Breast epithelium (tissue), 4 donors: Measurements from ENCODE around the gene FDX2. TPM values are rescaled to one million over a fixed set of nuclear protein-coding genes. Genes with fewer than 3 reads are reported as not detected.

Experiments used
- DNase-seq, 2 donors: peaks; one replicate each; pipeline ENCODE4 v3.0.0-alpha.2; 2019; ENCODE audit warnings: low spot score in 2 of 2
- H3K27ac ChIP-seq, 2 donors: fragments of 200-600 bp; sonication (generic) in 1 of 2; one replicate each; pipeline ENCODE4 v1.5.1; 2016 to 2019; ENCODE audit warnings: mild to moderate bottlenecking in 1 of 2
- H3K27me3 ChIP-seq, 2 donors: fragments of 200-600 bp; sonication (generic) in 1 of 2; one replicate each; pipeline versions ENCODE4 v1.5.1 to v1.6.0; 2017 to 2019; ENCODE audit warnings: control low read depth in 1 of 2, mild to moderate bottlenecking in 1 of 2
- H3K36me3 ChIP-seq: fragments of 200-600 bp; one replicate; pipeline ENCODE4 v1.5.1; 2019
- H3K4me1 ChIP-seq, 2 donors: fragments of 200-600 bp; sonication (generic); one replicate each; pipeline ENCODE4 v1.5.1; 2016 to 2019; ENCODE audit warnings: control low read depth in 1 of 2
- H3K4me3 ChIP-seq, 3 donors: fragments of 200-600 bp; sonication (generic); 1 replicate in 2 of 3; 2 replicates in 1 of 3; pipeline ENCODE4 v1.5.1; 2016 to 2019; ENCODE audit warnings: mild to moderate bottlenecking in 3 of 3, moderate library complexity in 2 of 3
- H3K9me3 ChIP-seq, 2 donors: fragments of 200-600 bp; sonication (generic) in 1 of 2; one replicate each; pipeline ENCODE4 v1.5.1; 2016 to 2019; ENCODE audit warnings: control low read depth in 1 of 2
- CTCF ChIP-seq, 3 donors: fragments of 450-650 bp; IDR thresholded peaks; one replicate each; pipeline ENCODE4 v1.5.1; 2016 to 2017; ENCODE audit warnings: antibody characterized with exemption in 3 of 3, mild to moderate bottlenecking in 3 of 3, moderate library complexity in 3 of 3
- POLR2A ChIP-seq: fragments of 450-650 bp; IDR thresholded peaks from one replicate; pipeline ENCODE4 v1.6.1; 2016; ENCODE audit warnings: antibody characterized with exemption, mild to moderate bottlenecking, moderate library complexity
- POLR2AphosphoS5 ChIP-seq, 3 donors: sonication (generic); formaldehyde crosslinking; IDR thresholded peaks; one replicate each; pipeline ENCODE4 v1.6.1; 2017; ENCODE audit warnings: antibody characterized with exemption in 3 of 3
- intact Hi-C: fragments of 100-400 bp; cut with DNase I; formaldehyde crosslinking; loops from one replicate; pipeline ENCODE4 v1.15.1; 2023; ENCODE audit warnings: low total_unique reads
- total RNA-seq, 3 donors: library from RNA; depleted of rRNA; stranded (reverse); fragments of >200 nt; gene quantifications; one replicate each; pipeline ENCODE4 v1.1.0, GENCODE V29; 2016

The FDX2 gene
- total RNA-seq, 3 donors from 2014 or later: 14.7 to 19.9 (median 15.7) TPM

GRCh38 chr19:10335352-10335985 lies 19.7 kb upstream of the FDX2 start:
- Histone ChIP-seq H3K27ac (peak overlapping the region; percentile 61 to 84), H3K36me3 (no peaks in the 10 kb centered on the region), H3K9me3 (no peaks in the 10 kb centered on the region), H3K4me3 (peak overlapping the region in 2 of 3 donors; percentile 81 to 89), H3K27me3 (no peaks in the 10 kb centered on the region), H3K4me1 (peaks cover 5 to 6% of the 10 kb centered on the region in 2 donors)
- no peak for TF ChIP-seq POLR2A
- no peak for TF ChIP-seq POLR2AphosphoS5 (IDR thresholded peaks at IDR 0.05)
- no peak for TF ChIP-seq CTCF (IDR thresholded peaks at IDR 0.05)
- intact Hi-C loops: no loop called here
- DNase-seq: no peak

- Histone ChIP-seq H3K4me3 (peak overlapping the region; percentile 70 to 89 (median 81)), H3K36me3 (no peaks in the 10 kb centered on the region), H3K27ac (peak overlapping the region; percentile 61 to 84), H3K9me3 (no peaks in the 10 kb centered on the region), H3K27me3 (no peaks in the 10 kb centered on the region), H3K4me1 (peaks cover 5 to 6% of the 10 kb centered on the region in 2 donors)
- intact Hi-C loops: no loop called here
- DNase-seq: peak; percentile 92 to 98
- TF ChIP-seq CTCF (IDR thresholded peaks at IDR 0.05): no peak
- TF ChIP-seq POLR2A: no peak
- peak in 2 of 3 donors; percentile 36 to 42 for TF ChIP-seq POLR2AphosphoS5 (IDR thresholded peaks at IDR 0.05)
Measured at GRCh38 chr19:10334588-10335351, 19.0 kb upstream of the FDX2 start.

DNA sequence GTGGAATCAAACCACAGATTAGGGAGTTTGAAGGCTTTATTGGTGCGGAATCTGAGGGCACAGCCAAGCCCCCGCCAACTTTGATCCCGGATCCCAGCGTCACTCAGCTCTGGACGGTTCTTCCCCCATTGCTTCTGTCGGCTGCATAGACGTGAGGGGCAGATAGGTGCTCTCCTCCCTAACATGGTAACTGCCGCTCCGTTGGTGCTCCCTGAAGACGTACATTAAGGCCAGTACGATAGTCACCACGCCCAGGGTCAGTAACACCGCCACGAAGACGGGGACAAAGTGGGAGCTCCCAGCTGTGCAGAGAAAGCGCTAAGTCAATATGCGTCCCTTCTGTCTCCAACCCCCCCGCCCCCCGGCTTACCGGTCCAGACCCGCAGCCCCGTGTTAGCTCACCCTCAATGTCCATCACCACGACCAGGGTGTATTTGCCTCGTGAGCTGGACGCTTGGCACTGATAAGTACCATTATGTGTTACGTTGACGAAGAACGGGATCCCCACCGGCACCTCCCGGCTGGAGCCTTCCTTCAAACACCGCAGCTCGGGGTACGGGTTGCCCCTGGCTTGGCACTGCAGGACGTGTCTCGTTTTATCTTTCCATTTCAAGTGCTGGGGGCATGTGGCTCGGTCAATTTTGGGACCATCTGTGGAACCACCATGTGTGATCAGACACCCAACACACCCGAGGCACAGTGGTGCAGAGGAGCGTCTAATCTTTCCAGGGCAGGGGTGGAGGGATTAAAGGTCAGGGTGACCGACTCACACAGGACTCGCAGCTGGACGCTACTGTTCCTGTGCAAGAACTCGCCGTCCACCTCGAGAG lies 18.2 kb upstream of the FDX2 start:
- H3K27ac ChIP-seq: peak overlapping the region; percentile 79 to 84
- H3K36me3 ChIP-seq: no peaks in the 10 kb centered on the region
- peaks cover 5 to 6% of the 10 kb centered on the region in 2 donors for H3K4me1 ChIP-seq
- TF ChIP-seq POLR2AphosphoS5 (IDR thresholded peaks at IDR 0.05) (no peak), CTCF (IDR thresholded peaks at IDR 0.05) (no peak), POLR2A (no peak)
- no peaks in the 10 kb centered on the region for H3K9me3 ChIP-seq
- no peak for DNase-seq
- no peaks in the 10 kb centered on the region for H3K27me3 ChIP-seq
- H3K4me3 ChIP-seq: peak overlapping the region; percentile 70 to 89 (median 81)
- intact Hi-C loops: no loop called here

DNA sequence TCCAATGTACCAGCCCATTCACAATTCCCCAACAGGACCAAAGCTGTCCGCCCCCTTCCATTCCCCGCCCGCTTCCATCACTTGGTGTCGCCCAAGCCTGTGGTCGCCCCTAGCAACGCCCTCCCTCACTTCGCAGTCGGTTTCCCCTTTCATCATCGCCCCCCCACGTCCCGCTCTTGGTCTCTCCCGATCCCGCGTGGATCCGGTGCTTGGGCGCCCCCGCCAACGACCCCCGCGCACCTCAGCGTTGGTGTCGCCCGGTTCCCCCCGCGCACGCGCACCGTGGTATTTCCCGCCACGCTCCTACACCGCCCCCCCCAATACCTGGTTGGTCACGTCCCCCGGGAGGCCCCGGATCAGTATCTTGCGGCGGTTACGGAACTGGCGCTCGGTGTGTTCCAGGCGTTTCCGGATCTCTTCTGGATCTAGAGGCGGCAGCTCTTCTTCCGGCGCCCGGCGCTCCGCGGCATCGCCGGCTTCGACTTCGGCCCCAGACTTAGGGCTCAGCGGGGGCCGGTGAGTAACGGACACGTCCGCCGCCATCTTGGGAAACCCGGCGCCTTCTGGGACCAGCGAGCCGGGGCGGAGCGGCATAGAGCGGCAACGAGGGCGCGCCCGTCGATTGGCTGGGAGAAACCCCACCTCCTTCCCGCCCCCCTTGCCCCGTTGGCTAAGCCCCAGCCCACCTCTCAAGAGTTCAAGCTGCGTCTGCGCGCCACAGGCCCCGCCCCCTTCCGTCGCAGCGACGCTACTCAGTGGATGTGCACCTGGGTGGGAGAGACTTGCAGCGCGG lies 17.3 kb upstream of the FDX2 start, which contains the start of gene RAVER1:
Gene RAVER1 (minus strand): TSS at position 565 of the 793 bp plus-strand sequence. CDS start 22 bp downstream, at position 543.
- Histone ChIP-seq H3K36me3 (peaks cover 2% of the 10 kb centered on the region), H3K27ac (peak within 1 kb of the TSS; percentile 79 to 84), H3K27me3 (no peaks in the 10 kb centered on the region), H3K9me3 (no peaks in the 10 kb centered on the region), H3K4me3 (peak within 1 kb of the TSS; percentile 70 to 89 (median 81)), H3K4me1 (peaks cover 5 to 6% of the 10 kb centered on the region in 2 donors)
- intact Hi-C loops: no loop called here
- TF ChIP-seq POLR2A (peak; percentile 14), CTCF (IDR thresholded peaks at IDR 0.05) (peak in 2 of 3 donors; percentile 7 to 10), POLR2AphosphoS5 (IDR thresholded peaks at IDR 0.05) (peak; percentile 66 to 84 (median 69))
- peak; percentile 95 to 99 for DNase-seq
